HepG2 (cell line): Measurements from ENCODE around the gene VPREB3. TPM values are rescaled to one million over a fixed set of nuclear protein-coding genes. Genes with fewer than 3 reads are reported as not detected.

Experiments used
- CCDC6 ChIP-seq: sonication (generic); formaldehyde crosslinking; IDR thresholded peaks from 2 replicates; pipeline ENCODE4 v1.8.1; 2022; ENCODE audit warnings: mild to moderate bottlenecking, missing genetic modification reagents, moderate library complexity
- FOXP1 ChIP-seq, 2 experiments: fragments of 450-650 bp in 1 of 2; IDR thresholded peaks; 2 replicates each; pipeline ENCODE4 v1.6.1; 2017 to 2018; ENCODE audit warnings: antibody characterized with exemption in 1 of 2
- KDM3A ChIP-seq: IDR thresholded peaks from 2 replicates; pipeline ENCODE4 v1.6.1; 2018; ENCODE audit warnings: low read depth, missing compliant biosample characterization
- KLF6 ChIP-seq: IDR thresholded peaks from 2 replicates; pipeline ENCODE4 v1.8.0; 2016; ENCODE audit warnings: missing biosample characterization, missing genetic modification reagents
- MED8 ChIP-seq: sonication (generic); formaldehyde crosslinking; IDR thresholded peaks from 2 replicates; pipeline ENCODE4 v1.8.1; 2023; ENCODE audit warnings: mild to moderate bottlenecking, missing genetic modification reagents; ENCODE audit not compliant: insufficient replicate concordance
- NR2F1 ChIP-seq, 2 experiments: fragments of 450-650 bp in 1 of 2; formaldehyde crosslinking in 1 of 2; IDR thresholded peaks; 2 replicates each; pipeline versions ENCODE4 v1.5.0 to v1.6.1; 2016 to 2020; ENCODE audit warnings: mild to moderate bottlenecking in 1 of 2, missing compliant biosample characterization in 1 of 2, missing genetic modification reagents in 1 of 2, moderate library complexity in 1 of 2
- PPARG ChIP-seq: conservative IDR thresholded peaks from 2 replicates; pipeline ENCODE4 v1.6.1; 2016; ENCODE audit warnings: missing biosample characterization, missing genetic modification reagents
- SALL1 ChIP-seq: sonication (generic); formaldehyde crosslinking; IDR thresholded peaks from 2 replicates; pipeline ENCODE4 v1.8.0; 2022; ENCODE audit warnings: mild to moderate bottlenecking, missing genetic modification reagents
- SMAD9 ChIP-seq: sonication (generic); formaldehyde crosslinking; IDR thresholded peaks from 2 replicates; pipeline ENCODE4 v1.5.1; 2020; ENCODE audit warnings: mild to moderate bottlenecking, missing genetic modification reagents
- SOX5 ChIP-seq: IDR thresholded peaks from 2 replicates; pipeline ENCODE4 v1.6.1; 2016; ENCODE audit warnings: borderline replicate concordance
- SYNCRIP ChIP-seq: fragments of 200-400 bp; formaldehyde crosslinking; IDR thresholded peaks from 2 replicates; pipeline ENCODE4 v1.6.1; 2018; ENCODE audit warnings: mild to moderate bottlenecking, low read depth, low read length; ENCODE audit not compliant: insufficient read depth
- ZNF224 ChIP-seq: sonication (generic); formaldehyde crosslinking; IDR thresholded peaks from 2 replicates; pipeline ENCODE4 v1.5.0; 2020; ENCODE audit warnings: mild to moderate bottlenecking, missing genetic modification reagents
- ZNF234 ChIP-seq: sonication (generic); formaldehyde crosslinking; conservative IDR thresholded peaks from 2 replicates; pipeline ENCODE4 v1.5.1; 2020; ENCODE audit warnings: mild to moderate bottlenecking, missing genetic modification reagents
- polyA plus RNA-seq, 8 experiments: library from polyadenylated mRNA; depleted of rRNA in 3 of 8; stranded (reverse) in 7 of 8; unstranded in 1 of 8; fragments of >200 nt; fragmentation: Illumina TruSeq in 4 of 8; extraction: Trizol in 4 of 8; gene quantifications; 2 replicates each; pipeline versions ENCODE4 v1.2.1 to v1.2.3, GENCODE V29; 2011 to 2016; ENCODE audit warnings: low read depth in 4 of 8, missing spikeins in 1 of 8, mixed read lengths in 1 of 8; ENCODE audit not compliant: insufficient read depth in 1 of 8
- total RNA-seq, 5 experiments: library from RNA; depleted of rRNA; stranded (reverse); fragments of >200 nt; fragmentation: Illumina TruSeq; extraction: Trizol; gene quantifications; 2 replicates each; pipeline ENCODE4 v1.2.3, GENCODE V29; 2016; ENCODE audit warnings: low read depth in 1 of 5
- TF ChIP-seq, protein P1 (sequence below), 2 experiments: fragments of 450-650 bp in 1 of 2; sonication (generic) in 1 of 2; formaldehyde crosslinking; IDR thresholded peaks; 2 replicates each; pipeline versions ENCODE4 v1.5.0 to v1.8.0; 2020 to 2022; ENCODE audit warnings: mild to moderate bottlenecking in 1 of 2, missing genetic modification reagents in 1 of 2
- TF ChIP-seq, protein P2 (sequence below): sonication (generic); formaldehyde crosslinking; IDR thresholded peaks from 2 replicates; pipeline ENCODE4 v1.4.0; 2020; ENCODE audit warnings: missing genetic modification reagents
- TF ChIP-seq, protein P3 (sequence below): sonication (generic); formaldehyde crosslinking; IDR thresholded peaks from 2 replicates; pipeline ENCODE4 v1.5.1; 2020; ENCODE audit warnings: missing genetic modification reagents, mild to moderate bottlenecking, borderline replicate concordance
- TF ChIP-seq, protein P4 (sequence below): sonication (generic); formaldehyde crosslinking; IDR thresholded peaks from 2 replicates; pipeline ENCODE4 v1.9.0; 2022; ENCODE audit warnings: low read depth, missing genetic modification reagents

The VPREB3 gene
- total and polyA plus RNA-seq, 2 of the 13 experiments (the other 11 are each of a cell fraction or from before 2014, with no cell fraction given) = 0.22 TPM; not detected in 1

DNA sequence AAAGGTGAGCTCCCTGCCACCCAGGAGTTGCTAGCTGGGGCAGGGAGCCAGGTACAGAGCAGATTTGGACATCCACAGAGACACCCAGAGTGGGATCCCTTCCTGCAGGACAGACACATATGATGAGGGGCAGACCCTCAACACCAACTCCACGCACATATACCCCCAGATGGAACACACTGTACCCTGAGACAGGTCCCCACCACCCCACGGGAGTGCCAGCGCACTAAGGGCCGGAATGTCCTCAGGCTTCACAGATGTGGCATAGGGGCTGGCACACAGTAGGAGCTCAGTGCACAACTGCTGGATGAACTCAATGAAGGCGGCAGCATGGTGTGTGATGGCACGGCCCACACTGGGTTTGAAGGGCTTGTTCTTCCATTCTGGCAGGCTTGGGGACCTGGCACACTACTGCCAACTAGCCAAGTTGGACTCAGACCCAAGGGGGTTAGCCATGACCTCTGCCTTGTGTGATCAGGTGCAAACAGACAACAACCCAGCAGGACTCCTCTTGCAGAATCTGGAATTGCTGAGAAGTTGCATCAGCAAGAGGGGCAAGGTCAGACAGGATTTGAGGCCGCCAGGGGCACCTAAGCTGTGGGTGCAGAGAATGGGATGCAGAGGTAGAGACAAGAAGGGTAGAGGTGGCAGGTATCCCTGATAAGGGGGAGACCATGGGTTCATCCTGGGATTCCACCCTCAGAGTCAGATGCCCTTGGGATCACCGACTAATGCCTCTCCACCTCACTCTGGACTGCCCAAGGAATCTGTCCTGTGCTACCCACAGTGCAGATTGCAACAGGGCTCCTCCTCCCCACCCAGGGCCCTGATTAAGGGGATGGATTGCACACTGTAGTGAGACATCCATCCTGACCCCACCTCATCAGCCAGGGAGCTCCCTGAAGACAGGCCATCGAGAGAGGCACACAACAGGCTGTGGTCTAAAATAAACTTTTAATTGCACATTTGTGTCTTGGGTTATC is 11.0 kb upstream of the VPREB3 start (continued):
- TF ChIP-seq, protein P1, sequence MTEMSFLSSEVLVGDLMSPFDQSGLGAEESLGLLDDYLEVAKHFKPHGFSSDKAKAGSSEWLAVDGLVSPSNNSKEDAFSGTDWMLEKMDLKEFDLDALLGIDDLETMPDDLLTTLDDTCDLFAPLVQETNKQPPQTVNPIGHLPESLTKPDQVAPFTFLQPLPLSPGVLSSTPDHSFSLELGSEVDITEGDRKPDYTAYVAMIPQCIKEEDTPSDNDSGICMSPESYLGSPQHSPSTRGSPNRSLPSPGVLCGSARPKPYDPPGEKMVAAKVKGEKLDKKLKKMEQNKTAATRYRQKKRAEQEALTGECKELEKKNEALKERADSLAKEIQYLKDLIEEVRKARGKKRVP (CRISPR knock-in tag; IDR thresholded peaks at IDR 0.05) = peak; percentile 53 to 100; a peak in 3 of 4 replicates
- TF ChIP-seq, protein P2, sequence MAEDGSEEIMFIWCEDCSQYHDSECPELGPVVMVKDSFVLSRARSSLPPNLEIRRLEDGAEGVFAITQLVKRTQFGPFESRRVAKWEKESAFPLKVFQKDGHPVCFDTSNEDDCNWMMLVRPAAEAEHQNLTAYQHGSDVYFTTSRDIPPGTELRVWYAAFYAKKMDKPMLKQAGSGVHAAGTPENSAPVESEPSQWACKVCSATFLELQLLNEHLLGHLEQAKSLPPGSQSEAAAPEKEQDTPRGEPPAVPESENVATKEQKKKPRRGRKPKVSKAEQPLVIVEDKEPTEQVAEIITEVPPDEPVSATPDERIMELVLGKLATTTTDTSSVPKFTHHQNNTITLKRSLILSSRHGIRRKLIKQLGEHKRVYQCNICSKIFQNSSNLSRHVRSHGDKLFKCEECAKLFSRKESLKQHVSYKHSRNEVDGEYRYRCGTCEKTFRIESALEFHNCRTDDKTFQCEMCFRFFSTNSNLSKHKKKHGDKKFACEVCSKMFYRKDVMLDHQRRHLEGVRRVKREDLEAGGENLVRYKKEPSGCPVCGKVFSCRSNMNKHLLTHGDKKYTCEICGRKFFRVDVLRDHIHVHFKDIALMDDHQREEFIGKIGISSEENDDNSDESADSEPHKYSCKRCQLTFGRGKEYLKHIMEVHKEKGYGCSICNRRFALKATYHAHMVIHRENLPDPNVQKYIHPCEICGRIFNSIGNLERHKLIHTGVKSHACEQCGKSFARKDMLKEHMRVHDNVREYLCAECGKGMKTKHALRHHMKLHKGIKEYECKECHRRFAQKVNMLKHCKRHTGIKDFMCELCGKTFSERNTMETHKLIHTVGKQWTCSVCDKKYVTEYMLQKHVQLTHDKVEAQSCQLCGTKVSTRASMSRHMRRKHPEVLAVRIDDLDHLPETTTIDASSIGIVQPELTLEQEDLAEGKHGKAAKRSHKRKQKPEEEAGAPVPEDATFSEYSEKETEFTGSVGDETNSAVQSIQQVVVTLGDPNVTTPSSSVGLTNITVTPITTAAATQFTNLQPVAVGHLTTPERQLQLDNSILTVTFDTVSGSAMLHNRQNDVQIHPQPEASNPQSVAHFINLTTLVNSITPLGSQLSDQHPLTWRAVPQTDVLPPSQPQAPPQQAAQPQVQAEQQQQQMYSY (CRISPR knock-in tag) = no peak
- TF ChIP-seq SOX5 (CRISPR knock-in tag) = peak; percentile 32; the same call in 1 of the 2 replicates
- TF ChIP-seq SALL1 (CRISPR knock-in tag) = peak; percentile 69
- no peak for TF ChIP-seq ZNF234 (CRISPR knock-in tag)
- TF ChIP-seq MED8 (CRISPR knock-in tag) = no peak
- TF ChIP-seq KLF6 (CRISPR knock-in tag) = peak; percentile 85
- TF ChIP-seq CCDC6 (CRISPR knock-in tag) = peak; percentile 77
- TF ChIP-seq, protein P3, sequence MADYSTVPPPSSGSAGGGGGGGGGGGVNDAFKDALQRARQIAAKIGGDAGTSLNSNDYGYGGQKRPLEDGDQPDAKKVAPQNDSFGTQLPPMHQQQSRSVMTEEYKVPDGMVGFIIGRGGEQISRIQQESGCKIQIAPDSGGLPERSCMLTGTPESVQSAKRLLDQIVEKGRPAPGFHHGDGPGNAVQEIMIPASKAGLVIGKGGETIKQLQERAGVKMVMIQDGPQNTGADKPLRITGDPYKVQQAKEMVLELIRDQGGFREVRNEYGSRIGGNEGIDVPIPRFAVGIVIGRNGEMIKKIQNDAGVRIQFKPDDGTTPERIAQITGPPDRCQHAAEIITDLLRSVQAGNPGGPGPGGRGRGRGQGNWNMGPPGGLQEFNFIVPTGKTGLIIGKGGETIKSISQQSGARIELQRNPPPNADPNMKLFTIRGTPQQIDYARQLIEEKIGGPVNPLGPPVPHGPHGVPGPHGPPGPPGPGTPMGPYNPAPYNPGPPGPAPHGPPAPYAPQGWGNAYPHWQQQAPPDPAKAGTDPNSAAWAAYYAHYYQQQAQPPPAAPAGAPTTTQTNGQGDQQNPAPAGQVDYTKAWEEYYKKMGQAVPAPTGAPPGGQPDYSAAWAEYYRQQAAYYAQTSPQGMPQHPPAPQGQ (CRISPR knock-in tag) = no peak
- TF ChIP-seq KDM3A (CRISPR knock-in tag) = no peak
- no peak for TF ChIP-seq FOXP1 (IDR thresholded peaks at IDR 0.05)
- TF ChIP-seq FOXP1 (CRISPR knock-in tag; IDR thresholded peaks at IDR 0.05) = peak; percentile 24; the same call in 1 of the 2 replicates
- TF ChIP-seq PPARG (CRISPR knock-in tag) = no peak
- no peak for TF ChIP-seq SYNCRIP
- 0 out of 2 replicates have a peak, but pooled peaks have one; percentile 60 for TF ChIP-seq ZNF224 (CRISPR knock-in tag)
- TF ChIP-seq NR2F1 (CRISPR knock-in tag; IDR thresholded peaks at IDR 0.05) = peak; percentile 83 to 92
- TF ChIP-seq, protein P4, sequence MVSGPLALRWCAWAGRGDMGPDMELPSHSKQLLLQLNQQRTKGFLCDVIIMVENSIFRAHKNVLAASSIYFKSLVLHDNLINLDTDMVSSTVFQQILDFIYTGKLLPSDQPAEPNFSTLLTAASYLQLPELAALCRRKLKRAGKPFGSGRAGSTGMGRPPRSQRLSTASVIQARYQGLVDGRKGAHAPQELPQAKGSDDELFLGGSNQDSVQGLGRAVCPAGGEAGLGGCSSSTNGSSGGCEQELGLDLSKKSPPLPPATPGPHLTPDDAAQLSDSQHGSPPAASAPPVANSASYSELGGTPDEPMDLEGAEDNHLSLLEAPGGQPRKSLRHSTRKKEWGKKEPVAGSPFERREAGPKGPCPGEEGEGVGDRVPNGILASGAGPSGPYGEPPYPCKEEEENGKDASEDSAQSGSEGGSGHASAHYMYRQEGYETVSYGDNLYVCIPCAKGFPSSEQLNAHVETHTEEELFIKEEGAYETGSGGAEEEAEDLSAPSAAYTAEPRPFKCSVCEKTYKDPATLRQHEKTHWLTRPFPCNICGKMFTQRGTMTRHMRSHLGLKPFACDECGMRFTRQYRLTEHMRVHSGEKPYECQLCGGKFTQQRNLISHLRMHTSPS (CRISPR knock-in tag) = peak; percentile 75; the same call in 1 of the 2 replicates
- no peak for TF ChIP-seq SMAD9
